ENCODE measurements around the gene RIPPLY2.
"Not testable (repeated sequence)": the region's sequence is repeated elsewhere in the genome, so short reads cannot be mapped to it uniquely, and the experiment has no call there.

The RIPPLY2 gene

GRCh38 chr6:83853178-83854000 is at the start of gene RIPPLY2:
Gene RIPPLY2 (plus strand): TSS chr6:83853360. CDS start chr6:83853417, 57 bp downstream.
- DNase-seq: peak; percentile 66

- not testable (repeated sequence) for DNase-seq
Observed at GRCh38 chr6:83803492-83803891, 49.7 kb upstream of the RIPPLY2 start.

- no peak for DNase-seq
Observed at GRCh38 chr6:83804886-83805285, 48.3 kb upstream of the RIPPLY2 start.

GRCh38 chr6:83808005-83808404 is 45.2 kb upstream of the RIPPLY2 start:
- no peak for DNase-seq

GRCh38 chr6:83808926-83809325 is 44.2 kb upstream of the RIPPLY2 start:
- DNase-seq: no peak

GRCh38 chr6:83812595-83812994 is 40.6 kb upstream of the RIPPLY2 start:
- no peak for DNase-seq

- no peak for DNase-seq
Observed at GRCh38 chr6:83815631-83816272, 37.4 kb upstream of the RIPPLY2 start.

GRCh38 chr6:83822629-83823169 is 30.5 kb upstream of the RIPPLY2 start:
- DNase-seq: no peak

- DNase-seq: no peak
Observed at GRCh38 chr6:83824388-83824801, 28.8 kb upstream of the RIPPLY2 start.

- DNase-seq: no peak
Observed at GRCh38 chr6:83824831-83825230, 28.3 kb upstream of the RIPPLY2 start.

- no peak for DNase-seq
Observed at GRCh38 chr6:83827050-83827449, 26.1 kb upstream of the RIPPLY2 start.

- DNase-seq: no peak
Observed at GRCh38 chr6:83838727-83839126, 14.4 kb upstream of the RIPPLY2 start.

GRCh38 chr6:83844170-83844569 is 9.0 kb upstream of the RIPPLY2 start:
- DNase-seq: no peak

- no peak for DNase-seq
Observed at GRCh38 chr6:83846291-83846690, 6.9 kb upstream of the RIPPLY2 start.

- no peak for DNase-seq
Observed at GRCh38 chr6:83847179-83847578, 6.0 kb upstream of the RIPPLY2 start.

- no peak for DNase-seq
Observed at GRCh38 chr6:83849127-83849526, 4.0 kb upstream of the RIPPLY2 start.

GRCh38 chr6:83849610-83850009 is 3.5 kb upstream of the RIPPLY2 start:
- no peak for DNase-seq

- DNase-seq: peak; percentile 55
Observed at GRCh38 chr6:83852528-83853177, 507 bp upstream of the RIPPLY2 start.

GRCh38 chr6:83854001-83854501 is 891 bp downstream of the RIPPLY2 start:
- peak; percentile 26 for DNase-seq

GRCh38 chr6:83854766-83855165 is 1.6 kb downstream of the RIPPLY2 start:
- no peak for DNase-seq

GRCh38 chr6:83859410-83860358 is 6.5 kb downstream of the RIPPLY2 start, which contains the start of gene CYB5R4:
Gene CYB5R4 (plus strand): TSS chr6:83859689. CDS start chr6:83859783, 94 bp downstream.
- peak; percentile 64 for DNase-seq

GRCh38 chr6:83860359-83860755 is 7.2 kb downstream of the RIPPLY2 start:
- no peak for DNase-seq

All from NCI-H510A treated with DMSO at 0.1 percent for 48 hours (cell line).